ENCODE results near the gene HPS4.
A peak's percentile ranks its signal among the peaks of the same experiment; 100 is the strongest.

Gene HPS4

DNA sequence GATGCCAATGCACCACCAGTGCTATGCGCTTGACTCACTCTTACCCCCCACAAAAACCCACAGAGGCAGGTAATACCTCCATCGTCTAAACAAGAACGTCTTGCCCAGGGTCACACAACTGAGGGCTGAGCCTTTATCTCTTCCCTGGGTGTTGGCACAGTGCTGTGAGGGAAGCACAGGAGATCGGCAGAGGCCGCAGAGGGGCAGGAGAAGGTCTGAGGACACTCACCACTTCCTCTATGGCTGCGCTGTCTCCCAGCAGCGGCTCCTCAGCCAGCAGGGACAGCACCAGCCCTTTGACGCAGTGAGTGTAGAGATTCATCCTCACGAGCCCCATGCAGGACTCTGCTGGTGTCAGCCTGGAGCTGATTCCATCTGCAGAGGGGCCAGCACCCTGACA is 19.9 kb downstream of the HPS4 start:
- DNase-seq: no peak

DNA sequence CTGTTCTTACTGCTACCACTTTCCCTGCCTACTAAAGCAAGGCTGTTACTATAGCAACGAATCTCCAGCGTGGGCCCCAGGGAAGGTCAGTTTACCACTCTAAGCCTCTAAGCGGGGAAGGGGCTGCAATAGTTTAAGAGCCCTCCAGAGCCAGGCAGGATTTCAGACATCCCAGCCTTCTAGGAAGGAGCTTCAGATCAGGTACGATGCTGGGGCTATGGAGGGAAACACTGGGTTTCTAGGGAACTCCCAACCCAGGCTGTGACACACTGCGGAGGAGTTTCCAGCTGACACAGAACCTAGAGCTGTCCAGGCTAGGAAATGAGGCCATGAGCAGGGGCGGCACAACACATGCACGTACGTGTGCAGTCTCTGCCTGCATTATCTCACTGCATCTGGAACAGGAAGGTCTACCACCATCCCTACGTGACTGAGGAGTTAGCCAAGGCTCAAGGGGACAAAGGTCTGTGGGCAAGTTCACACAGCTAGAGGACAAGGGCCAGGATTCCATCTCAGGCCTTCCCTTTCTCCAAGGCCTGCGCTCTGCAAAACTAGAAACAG is 20.4 kb downstream of the HPS4 start:
- peak; percentile 51 for DNase-seq

- DNase-seq: no peak
Observed at GRCh38 chr22:26462641-26463040, 20.9 kb downstream of the HPS4 start.

DNA sequence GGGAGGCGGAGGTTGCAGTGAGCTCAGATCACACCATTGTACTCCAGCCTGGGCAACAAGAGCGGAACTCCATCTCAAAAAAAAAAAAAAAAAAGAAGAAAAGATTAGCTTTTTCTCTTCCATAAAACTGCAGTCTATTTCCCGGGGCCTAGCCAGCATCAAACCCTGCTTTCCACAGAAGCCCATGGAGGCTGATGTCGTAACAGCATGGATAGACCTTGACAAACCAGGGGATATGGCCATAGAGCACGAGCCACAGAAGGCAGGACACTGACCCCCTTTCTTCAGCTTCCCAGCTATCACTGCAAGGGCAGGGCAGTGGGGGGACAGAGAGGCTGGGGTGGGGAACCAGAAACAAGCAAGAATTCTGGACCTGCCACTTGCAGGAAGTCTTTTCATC is 21.5 kb downstream of the HPS4 start:
- no peak for DNase-seq

DNA sequence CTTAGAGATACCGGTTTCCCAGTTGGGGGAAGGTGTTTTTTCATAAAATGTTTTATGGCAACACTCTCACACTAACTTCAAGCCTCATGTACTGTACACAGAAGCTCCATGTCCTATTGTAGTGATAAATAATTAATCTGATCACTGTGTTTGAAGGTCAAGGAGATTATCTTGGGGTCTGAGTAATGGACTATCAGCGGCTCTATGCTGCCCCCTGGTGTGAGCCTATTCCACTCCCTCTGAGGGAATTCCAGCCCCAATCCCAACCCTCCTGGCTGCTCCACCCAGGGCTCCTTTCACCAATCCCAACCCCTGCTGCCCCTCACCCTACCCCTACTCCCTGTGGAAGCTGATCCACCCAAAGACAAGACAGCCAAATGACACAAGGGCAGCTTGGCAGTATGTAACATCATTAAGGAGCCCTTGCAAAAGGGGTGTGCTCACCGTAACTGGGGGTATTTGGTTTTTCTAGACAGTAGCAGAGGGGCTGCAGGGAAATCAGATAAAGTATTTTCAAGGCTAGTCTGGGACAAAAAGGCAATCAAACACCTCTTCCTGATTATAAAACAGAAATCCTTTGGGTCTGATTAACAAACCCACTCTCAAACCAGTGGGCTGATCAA is 22.3 kb downstream of the HPS4 start:
- DNase-seq: peak; percentile 60

- DNase-seq: no peak
Observed at GRCh38 chr22:26460202-26460601, 23.4 kb downstream of the HPS4 start.

- DNase-seq: no peak
Observed at GRCh38 chr22:26457661-26458272, 25.8 kb downstream of the HPS4 start.

GRCh38 chr22:26453812-26454500 is 29.6 kb downstream of the HPS4 start:
- no peak for DNase-seq

GRCh38 chr22:26453216-26453615 is 30.4 kb downstream of the HPS4 start:
- DNase-seq: peak; percentile 40

- no peak for DNase-seq
Observed at GRCh38 chr22:26452236-26453016, 31.2 kb downstream of the HPS4 start.

DNA sequence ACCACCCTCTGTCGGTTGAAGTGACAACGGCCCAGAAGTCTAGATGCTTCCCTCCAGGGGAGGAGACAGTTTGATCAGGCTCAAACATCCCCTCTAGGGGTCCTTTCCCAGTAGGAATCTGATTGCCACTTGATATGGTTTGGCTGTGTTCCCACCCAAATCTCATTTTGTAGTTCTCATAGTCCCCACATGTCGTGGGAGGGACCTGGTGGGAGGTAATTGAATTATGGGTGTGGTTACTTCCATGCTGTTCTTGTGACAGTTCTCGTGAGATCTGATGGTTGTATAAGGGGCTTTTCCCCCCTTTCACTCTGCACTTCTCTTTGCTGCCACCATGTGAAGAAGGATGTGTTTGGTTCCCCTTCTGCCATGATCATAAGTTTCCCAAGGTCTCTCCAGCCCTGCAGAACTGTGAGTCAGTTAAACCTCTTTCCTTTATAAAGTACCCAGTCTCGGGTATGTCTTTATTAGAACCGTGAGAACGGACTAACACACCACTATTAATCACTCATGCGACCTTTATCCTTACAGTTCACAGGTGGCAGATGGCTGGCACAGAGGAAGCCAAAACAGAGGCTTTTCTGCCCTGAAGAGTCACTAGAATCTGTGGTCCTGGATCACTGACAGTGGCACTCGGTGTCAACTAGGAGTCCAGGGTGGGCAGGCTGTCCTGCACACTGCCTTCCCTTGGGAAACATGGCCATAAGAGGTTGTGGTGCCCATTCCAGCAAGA is 33.0 kb downstream of the HPS4 start:
- no peak for DNase-seq

GRCh38 chr22:26448941-26449340 is 34.6 kb downstream of the HPS4 start:
- DNase-seq: no peak

GRCh38 chr22:26448334-26448733 is 35.2 kb downstream of the HPS4 start:
- no peak for DNase-seq

DNA sequence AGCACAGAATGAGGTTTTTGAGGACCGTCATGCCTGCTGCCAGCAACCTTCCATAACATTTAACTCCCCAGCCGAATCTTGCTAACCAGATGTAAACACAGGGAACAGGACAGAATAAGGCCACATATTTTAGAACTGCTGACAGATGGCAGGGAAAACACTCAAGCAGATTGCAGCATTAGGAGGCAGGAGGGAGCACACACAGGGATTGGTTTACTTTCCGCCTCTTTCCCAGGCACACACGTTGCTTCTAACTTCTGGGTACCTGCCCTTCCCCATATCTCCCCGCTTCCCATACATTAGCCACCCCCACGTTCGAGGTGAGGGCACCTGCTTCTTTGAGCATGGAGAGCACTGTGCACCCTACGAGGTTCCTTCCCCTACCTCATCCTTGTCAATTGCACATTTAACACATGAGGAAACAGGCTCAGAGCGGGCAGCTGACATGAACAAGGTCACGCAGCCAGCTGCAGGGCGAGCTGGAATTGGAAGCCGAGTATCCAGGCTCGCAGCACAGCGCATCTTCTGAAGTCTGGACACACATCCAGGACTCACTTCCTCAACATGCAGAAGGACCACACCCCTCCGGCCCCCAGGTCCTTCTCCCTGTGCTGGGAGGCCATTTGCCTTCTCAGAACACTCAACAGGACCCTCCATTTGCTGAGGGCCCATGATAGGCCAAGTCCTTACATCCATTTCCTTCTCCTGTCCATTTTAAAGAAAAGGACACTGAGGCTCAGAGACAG is 35.8 kb downstream of the HPS4 start:
- no peak for DNase-seq

DNA sequence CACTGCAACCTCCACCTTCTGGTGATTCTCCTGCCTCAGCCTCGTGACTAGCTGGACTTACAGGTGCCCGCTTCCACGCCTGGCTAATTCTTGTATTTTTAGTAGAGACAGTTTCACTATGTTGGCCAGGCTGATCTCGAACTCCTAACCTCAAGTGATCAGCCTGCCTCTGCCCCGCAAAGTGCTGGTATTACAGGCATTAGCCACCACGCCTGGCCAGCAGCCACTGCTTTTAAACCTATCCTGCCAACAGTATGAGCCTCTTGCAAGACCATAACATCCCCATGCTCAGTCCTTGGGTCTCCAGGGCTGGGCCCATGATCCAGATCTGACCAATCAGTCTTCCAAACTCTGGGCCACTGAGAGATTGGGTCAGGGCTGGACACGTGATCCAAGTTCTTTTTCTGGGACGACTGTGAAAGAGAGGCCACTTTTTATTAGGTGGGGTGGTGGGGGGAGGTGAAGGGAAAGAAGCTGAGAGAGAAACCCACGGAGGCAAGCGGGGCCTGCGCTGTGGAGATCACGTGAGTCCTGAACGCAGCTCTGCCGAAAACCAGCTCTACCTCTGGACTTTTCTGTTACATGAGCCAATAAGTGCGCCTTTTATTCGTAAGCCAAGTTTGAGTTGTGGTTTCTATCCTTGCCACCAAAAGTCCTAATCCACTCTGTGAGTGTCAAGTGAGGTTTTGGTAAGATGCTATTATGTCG is 36.6 kb downstream of the HPS4 start:
- DNase-seq: no peak

GRCh38 chr22:26445577-26446275 is 37.9 kb downstream of the HPS4 start:
- DNase-seq: no peak

GRCh38 chr22:26444777-26445176 is 38.8 kb downstream of the HPS4 start:
- DNase-seq: no peak

GRCh38 chr22:26443901-26444690 is 39.5 kb downstream of the HPS4 start:
- DNase-seq: no peak

DNA sequence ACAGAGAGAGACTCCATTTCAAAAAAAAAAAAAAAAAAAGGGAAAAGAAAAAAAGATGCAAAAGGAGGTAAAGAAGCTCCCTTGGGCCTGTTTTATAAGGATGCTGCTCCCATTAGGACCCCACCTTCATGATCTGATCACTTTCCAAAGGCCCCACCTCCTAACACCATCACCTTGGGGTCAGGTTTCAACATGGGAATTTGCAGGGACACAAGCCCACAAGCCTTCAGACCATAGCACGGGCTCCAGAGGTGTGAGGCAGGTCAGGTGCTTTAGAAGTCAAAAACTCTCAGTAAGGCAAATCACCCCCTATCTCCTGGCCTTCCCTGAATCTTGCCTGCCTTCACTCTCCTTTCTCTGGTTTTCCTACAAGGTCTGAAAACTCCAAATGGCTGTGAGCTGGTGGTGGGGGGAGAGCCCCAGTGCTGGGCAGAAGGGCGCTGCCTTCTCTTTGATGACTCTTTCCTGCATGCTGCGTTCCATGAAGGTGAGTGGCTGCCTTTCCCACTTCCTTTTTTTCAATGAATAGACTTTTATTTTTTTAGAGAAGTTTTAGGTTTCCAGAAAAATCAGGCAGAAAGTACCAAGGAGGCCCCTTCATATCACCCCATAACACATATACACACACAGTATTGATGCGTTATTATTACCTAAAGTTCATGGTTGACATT is 41.4 kb downstream of the HPS4 start:
- no peak for DNase-seq

All from right hindlimb (tissue), 1 donor.